HG03520 (cell line): ENCODE data around the gene BCAR3.

Source experiments
- ATAC-seq: cut with Tn5 transposase; IDR thresholded peaks from one replicate; pipeline ENCODE4 v1.9.1; 2021; ENCODE audit warnings: mild to moderate bottlenecking, moderate library complexity; ENCODE audit not compliant: unreplicated experiment

BCAR3 gene

DNA sequence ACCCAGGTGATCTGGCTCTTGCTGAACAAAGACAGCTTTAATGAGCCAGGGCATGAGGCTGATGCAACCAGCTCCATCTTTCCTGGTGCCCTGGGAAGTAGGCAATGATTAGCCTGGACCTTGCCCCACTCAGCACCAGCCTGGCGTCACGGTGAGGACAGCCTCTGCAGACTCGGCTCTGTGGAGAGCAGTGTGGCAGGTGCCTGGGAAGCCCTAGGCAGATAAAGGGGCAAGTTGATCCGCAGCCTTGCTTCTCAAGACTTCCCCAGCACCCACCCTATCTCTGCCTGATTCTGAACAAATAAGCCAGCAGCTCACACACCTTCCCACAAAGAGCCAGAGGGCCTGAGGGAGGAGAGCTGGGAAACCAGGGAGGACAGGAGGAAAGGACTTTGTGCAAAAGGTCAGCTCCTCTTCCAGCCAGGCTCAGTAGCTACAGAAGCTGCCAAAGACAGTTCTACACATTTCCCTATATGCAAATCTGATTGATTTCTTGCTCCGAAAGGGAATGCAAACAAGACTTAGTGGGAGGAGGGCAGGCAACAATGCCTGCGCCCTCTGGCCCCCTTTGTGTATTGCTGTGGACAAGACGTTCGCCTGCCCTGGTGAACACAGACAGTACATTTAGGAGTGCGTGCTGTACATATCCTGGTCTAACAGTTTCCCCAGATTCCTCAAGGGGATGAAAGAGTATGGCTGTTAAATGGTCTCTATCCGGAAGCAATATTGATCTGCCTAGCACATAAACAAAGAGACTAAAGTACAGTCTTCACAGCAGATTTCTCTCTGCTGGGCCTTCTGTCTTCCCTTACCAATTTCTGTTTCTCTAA is 63.8 kb downstream of the BCAR3 start:
- no peak for ATAC-seq

DNA sequence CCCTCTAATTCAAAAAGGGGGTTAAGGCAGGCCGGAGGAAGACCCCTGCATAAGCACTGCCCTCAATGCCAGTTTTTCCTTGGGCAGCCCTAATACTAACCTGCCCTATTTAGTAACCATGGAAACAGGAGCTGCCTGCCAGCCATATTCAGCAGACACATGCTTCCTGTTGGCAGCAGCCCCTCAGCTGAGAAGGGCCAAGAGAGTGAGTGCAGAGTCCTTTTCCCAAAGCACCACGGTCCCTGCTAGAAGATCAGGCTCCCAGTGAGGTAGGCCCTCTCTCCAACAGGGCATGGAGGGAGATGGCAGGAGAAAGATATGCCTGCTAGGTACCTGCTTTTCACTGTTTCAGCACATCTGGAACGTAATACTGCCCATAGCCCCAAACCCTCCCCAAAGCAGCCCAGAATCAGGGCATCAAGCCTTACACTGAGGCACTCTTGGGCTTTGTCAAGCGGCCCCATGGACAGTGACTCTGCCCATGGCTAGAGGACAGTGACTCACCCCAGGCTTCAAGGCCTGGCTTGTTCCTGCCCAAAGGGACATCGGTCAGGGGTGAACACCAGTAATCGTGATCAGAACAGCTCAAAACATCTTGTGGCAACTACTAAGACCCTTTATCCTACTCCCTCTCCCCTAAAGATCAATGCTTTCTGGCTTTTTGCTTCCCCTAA is 64.5 kb downstream of the BCAR3 start:
- ATAC-seq: no peak

DNA sequence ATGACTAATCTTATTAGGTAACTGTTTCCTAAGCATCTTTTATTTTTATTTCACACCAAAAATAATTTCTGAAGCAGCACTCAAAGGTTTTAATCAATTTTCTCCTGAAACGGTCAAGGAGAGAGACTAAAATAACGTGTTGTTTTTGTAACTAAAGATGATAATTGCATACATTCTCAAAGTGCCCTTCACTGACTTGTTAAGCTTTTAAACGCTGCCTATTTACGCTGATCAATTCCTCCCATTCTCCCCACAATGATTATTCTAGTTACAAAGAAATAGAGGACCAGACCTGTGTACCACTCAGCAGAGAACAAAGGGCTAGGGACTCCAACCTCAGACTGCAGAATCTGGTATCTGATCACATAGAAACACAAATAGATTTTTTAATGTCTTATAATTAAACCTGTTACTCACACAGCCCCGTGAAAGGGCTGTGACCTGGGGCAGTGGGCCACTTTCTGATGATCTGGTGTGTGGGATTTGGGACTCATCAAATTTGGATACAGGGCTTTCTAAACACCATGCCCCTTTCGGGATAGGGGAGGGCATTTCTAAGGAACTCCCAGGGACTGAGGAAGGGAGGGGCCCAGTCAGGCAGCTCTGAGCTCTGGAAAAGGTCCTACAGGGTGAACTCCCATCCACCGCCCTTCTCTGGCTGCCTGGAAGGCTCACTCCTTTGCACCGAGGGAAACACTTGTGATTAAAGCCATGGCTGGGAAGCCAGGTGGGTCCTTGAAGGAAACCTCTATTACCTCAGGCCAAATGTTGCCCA is 65.2 kb downstream of the BCAR3 start:
- no peak for ATAC-seq

DNA sequence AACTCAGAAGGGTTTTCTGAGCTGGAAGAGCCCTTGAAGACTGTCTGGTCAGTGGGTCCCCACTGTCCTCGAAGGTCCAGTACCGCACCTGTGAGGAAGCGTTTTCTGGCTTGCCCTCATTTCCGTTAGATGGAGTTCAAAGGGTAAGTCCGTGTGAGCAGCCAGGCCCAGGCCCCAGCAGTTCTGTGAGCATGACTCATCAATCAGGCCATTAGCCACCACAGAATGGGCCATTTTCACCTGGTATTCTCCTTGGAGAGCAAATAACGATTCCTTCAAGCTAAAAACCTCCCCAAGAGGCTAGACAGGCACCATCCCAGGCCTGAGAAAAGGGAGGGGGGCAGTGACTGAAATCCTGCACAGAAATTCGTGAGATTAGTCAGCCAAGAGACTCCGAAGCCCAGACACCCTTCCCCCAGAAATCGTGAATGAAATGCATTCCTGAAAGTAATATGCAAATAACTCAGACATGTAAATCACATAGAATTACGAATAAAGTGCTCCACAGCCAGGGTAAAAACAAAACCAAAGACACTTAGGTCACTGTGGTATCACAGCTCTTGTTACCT is 66.0 kb downstream of the BCAR3 start:
- peak; percentile 63 for ATAC-seq

DNA sequence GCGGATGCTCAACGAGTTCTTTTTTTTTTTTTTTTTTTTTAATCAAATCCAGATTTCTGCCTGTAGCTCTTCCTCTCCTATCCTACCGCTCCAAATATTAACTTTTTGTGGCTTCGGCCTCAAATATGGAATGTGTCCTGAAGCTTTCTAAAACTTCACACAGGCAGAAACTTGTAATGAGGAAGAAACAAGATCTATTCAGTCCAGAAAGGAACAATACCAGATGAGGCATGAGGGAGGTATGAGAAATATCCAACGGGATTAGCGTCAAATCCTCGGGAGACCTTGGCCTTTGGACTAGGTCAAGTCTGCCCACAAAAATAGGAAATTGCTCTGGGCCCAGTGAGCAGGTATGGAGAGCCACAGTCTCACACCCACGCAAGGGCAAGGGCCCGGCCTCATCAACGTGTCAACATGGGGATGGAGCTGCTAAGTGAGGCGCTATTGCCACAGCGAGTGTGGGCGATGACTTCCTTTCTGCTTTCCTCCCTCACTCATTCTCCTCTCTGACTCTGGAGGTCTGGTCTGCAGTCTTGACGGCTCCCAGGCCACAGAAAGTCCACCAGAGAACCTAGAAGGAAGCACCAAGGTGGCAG is 66.6 kb downstream of the BCAR3 start:
- peak; percentile 35 for ATAC-seq

DNA sequence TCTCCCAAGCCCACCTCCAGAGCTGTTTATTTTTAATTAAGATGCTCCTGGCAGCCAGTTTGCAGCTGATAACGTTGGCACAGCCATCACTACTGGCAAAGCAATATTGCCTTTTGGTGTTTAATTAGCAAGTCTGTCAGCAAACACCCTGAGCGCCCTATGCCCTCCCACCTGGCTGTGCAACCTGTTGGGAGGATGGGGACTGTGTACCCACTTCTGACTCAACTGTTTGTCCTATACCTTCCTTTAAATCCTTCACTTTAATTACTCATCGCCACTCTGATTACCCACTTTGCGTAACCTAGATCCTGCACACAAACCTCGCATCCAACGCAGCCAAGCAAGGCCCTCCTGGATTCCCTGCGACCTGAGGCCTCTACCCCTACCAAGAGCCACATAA is 67.1 kb downstream of the BCAR3 start:
- ATAC-seq: no peak

DNA sequence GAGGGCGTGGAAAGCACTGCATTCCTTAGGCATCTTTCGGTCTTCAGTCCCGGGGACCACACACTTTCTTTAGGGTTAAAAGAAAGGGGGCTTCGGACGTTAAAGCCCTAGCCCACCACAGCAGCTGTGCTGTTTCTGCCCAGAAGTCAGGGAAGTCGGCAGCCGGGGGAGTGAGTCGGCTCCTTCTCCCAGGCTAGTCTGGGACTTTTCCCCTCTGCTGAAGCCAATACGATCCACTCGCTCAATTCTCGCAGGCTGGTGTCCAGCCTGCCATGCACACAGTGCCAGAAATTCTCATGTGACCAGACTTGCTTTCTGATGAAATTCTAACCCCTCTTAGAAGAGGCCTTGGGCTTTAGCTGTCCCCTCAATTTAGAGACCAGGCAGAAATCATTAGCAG is 67.7 kb downstream of the BCAR3 start:
- ATAC-seq: no peak

DNA sequence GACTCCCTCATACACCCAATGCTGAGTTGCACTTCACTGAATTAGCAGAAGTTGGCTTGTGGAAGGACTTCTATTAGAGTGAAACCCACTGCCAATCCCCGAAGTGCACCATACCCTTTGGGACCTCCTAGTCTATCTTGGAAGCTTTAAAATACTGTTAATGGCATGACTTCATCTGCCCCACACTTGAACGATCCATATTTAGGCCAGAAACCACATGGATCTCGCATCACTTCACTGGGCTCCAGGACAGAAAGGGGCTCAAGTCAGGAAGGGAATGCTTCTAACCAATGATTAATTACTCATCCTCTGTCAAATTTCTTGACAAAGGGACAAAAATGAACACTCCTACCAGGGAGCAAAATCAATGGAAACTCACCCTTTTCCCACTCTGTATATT is 69.1 kb downstream of the BCAR3 start:
- ATAC-seq: no peak

DNA sequence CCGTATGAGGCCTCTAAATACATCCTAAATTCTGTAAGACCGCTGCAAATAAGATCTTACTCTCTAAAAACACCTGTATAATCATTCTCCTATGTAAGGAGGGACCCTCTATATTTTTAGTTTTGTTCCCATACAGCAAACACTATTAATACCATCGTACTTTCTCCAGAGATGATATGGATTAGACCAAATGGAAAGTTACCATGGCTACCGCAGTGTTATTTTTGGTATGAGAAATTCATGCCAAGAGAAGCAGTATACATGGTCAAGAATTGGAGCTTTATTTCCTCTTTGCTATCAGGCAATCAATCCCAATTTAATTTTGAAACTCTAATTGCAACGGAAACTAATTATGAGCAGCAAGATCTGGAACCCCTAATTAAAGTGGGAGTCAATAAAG is 70.0 kb downstream of the BCAR3 start:
- no peak for ATAC-seq

DNA sequence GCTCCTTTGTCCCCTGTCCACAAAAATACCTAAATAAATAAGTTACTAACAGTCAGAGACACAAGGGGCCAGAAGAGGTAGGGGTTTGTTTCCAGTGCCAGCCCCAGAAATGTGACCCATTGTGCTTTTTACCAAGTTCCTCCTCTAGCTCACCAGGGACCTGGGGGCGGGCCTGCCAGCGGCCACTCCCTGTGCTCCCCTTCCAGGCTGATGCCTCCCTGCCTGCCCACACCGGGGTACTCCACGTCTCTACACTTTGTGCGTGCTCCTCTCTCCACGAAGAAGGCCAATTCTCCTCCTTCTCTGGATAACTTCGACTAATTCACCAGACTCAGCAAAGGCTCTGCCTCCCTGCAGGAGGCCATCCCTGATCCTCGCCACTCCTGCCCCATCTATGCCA is 72.1 kb downstream of the BCAR3 start:
- ATAC-seq: no peak

DNA sequence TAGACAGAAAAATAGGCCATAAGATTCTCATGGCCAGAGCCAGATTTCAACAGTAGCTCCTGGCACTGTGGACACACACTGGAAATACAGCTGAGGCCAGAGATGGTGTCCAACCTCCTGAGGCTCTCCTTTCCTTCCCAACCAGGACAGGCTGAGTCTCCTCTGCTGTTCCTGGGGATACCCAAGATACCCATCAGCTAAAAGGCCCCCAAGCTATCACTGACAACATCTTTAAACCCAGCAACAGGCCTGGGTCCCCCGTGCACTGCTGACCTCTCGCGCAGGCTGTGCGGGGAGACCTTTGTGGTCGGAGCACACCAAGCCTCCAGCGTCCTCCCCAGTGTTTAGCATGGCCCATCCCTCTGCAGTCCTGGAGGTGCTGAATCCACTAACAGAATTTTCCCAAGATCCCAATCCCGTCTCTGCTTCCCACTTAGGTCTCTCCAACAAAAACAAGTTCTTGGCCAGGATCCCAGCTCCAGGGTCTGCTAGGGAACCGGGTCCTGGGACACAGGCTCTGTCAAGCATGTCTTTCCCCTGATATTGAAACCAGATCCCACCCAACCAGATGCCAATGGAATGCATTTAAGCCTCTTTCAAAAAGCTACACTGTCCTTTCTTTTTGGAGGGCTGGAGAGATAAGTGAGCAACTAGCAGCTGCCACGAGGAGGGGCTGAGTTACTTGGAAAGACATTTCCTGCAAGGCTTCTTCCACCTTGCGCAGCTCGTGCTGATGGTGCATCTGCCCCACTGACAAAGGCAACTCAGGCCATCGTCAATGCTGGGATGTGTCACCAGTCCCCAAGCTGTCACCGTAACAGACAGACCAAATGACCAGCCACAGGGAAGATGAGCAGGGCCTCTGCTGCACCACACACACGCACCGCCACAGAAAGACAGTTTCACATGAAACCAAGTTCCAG is 73.2 kb downstream of the BCAR3 start:
- ATAC-seq: peak; percentile 17

DNA sequence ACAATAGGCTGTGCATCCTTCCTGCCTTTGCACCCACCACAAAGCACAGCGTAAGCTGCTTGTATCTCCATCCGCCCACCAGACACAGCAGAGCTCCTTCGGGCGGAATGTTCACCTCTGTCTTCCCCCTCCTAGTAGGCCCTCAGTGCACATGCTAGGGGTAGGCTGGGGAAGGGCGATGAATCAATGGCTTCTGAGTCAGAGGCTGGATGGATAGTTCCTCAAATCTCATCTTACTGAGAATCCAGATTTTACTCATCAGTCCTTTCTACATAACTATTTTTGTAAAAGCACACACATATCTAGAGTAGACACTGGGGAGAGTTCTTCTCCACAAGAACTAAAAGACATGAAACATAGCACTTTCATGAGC is 73.8 kb downstream of the BCAR3 start:
- ATAC-seq: peak; percentile 93

DNA sequence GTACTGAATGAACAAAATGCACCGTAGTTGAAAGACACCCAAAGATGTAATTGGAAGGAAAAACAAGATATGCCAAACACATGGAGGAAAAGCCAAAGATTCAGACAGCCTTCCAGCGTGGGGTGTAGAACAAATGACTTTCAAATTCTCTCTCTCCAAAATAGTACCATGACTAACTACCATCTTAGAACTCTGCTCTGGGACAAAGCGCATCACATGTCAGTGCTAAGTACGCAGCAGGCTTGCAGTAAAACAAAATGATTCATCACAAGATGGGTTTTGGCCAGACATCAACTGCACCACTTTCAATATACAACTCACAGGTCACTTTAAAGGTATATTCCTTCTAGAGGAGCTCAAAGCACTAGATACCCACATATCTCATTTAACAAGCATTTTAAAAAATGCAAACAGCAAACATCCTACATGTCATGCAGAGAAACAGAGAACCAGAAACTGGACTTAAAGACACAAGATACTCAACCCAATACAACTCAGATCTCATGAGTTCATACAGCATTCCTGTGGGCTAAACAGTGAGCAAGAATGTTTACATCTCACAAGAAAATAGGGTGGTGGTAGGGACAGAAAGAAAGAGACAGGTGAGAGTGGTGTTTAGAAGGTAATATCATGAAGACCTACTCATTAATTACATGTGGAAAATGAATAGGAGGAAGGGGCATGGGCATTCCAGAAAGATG is 75.7 kb downstream of the BCAR3 start:
- no peak for ATAC-seq

DNA sequence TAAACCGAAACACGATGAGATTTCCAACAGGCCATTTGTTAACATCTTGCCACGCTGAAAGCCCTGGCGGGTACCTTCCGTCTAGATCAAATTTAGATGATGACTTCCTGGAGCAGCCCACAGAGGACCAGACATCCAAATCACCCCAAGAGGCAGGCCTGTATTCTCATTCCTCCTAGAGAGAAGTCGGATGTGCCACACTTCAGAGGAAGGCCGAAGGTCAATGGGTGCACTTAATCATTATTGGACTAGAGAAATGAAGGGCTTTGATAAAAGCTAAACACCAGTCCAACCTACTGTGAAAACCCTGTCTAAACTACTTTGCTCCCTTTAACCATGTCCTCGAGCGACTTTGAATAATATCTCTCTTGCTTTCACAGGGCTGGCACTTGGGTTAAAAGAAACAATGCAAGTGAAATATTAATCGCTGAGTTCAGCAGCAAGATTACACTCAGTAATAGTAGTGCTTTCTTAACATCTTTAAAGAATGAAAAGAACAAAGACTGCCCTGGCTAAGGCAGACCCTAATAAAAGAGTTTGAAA is 76.5 kb downstream of the BCAR3 start:
- ATAC-seq: no peak

DNA sequence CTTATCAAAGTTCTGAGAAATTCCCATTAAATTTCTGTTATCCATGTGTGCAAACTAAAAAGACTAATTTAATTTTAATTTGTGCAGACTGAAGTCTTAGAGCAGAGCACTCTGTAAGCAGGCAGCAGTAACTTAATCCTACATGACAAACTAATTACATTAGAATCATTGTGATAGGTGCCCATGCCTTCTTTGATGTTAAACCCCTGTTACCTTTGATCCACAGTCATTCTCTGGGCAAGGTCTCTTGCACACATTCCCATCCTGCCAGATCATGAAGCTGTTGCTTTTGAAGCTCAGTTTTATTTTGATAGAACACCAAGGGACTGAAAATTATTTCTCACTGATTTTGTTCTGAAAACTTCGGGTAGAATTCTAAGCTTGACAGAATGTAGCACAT is 77.2 kb downstream of the BCAR3 start:
- no peak for ATAC-seq

DNA sequence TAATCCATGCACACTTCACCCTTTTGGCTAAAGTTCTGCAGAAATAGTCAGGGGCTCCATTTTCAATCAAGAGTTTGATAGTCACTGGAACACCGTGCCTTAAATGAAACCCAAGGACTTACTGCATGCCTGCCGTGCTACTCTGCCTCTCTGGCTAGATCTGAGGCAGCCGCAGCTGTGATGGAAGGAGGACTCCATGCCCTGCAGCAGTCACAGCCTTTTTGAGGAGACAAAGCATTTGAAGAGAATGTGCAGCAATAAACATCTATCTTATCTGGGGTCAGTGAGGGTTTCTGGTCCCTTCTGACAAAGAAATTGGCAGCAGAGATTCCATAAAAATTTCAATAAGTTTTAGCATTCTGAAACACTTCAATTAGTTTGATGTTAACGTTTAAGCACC is 78.0 kb downstream of the BCAR3 start:
- ATAC-seq: no peak

DNA sequence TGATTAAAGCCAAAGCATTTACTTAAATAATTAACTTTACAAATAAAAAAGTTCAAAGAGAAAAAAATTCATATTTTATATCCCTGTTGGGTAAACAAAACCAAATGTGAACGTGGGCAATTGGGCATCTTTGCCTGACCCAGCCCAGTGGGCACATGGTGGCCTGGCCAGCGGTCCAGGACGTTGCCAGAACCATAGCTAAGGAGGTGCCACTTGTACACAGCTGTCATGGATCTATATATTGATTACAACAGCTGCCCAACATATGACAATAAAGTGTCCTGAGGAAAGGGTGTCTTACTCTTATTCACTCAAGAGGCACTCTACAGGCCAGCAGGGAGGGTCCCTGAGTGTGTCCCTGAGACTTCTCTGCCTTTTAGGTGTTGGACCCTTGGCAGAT is 78.5 kb downstream of the BCAR3 start:
- no peak for ATAC-seq

DNA sequence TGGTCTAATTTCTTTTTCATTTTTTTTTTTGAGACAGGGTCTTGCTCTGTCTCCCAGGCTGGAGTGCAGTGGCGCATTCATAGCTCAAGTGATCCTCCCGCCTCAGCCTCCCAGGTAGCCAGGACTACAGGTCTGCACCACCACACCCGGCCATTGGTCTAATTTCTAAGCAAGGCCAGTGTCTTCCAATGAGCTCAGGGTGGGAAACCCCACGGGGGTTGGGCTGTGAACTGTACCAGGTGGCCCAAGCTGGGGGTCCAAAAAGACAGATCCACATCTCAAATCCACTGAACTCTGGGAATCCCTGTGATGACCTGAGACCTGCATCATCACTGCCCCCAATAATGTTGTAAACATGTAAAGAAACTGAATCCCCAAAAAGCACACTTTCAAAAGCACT is 79.5 kb downstream of the BCAR3 start:
- ATAC-seq: no peak

DNA sequence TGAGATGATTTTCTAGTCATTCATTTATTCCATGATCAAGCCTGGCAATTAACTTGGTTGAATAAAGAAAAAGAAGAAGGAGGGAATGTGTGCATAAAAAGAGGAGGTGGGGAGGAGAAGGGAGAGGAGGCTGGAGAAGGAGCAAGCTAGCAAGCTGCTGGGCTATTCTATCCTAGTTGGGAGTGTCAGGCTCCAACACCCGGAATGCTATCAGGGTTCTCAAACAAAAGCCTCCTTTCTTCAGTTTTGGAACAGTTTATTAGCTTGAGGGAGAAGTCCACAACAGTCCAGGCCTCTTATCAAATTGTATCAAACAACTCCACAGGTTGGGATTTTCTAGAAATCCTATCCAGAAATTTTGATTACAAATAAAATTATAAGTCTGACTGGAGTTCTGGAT is 80.0 kb downstream of the BCAR3 start:
- ATAC-seq: no peak
